SH-SY5Y (cell line): ENCODE measurements around the gene HCFC1.

Experiments used
- GATA2 ChIP-seq: IDR thresholded peaks from 2 replicates; pipeline ENCODE4 v1.6.1; 2011; ENCODE audit warnings: mild to moderate bottlenecking, low read depth, low read length
- GATA3 ChIP-seq: IDR thresholded peaks from 2 replicates; pipeline ENCODE4 v1.6.1; 2011; ENCODE audit warnings: low read depth, mild to moderate bottlenecking, low read length, moderate library complexity

DNA sequence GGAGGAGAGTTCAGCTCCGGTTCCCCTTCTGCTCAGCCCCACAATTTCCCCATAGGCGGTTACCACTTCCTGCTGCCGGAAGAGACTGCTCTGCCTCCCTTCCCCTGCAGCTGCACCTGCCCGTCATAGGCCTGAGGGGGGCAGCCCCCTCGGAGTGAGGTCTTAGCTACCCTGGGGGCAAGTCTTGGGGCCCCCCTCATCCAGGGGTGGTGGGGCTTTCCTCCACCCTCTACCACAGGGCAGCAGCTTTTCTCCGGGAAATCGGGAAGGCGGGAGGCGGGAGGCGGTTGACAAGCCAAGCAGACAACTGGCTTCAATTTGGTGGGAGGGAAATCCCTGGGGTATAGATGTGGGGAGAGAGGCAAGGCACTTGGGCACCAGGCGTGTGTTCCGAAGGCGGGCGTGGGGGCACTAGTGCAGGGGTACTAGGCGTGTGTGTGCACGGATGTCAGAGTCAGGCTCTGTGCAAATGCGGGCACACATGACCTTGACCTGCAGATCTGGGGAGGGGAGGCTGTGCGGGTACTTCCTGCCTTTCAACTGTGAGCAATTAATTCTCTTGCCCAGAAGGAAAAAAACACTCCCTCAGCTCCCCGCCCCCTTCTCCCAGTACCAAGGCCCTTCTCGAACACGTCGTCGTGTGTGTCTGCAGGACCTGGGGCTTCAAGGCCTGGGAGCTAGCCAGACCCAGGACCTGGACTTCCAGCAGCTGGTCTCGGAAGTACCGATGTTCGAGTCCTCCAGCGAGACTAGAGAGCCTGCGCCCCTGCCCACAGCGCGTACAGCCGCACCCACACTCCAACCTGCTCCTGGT lies 44.6 kb downstream of the HCFC1 start:
- no peak for TF ChIP-seq GATA3
- no peak for TF ChIP-seq GATA2
